Transverse colon (tissue), 4 donors: ENCODE data around the gene ME3. TPM values are rescaled to one million over a fixed set of nuclear protein-coding genes. Genes with fewer than 3 reads are reported as not detected.

Experiments used
- DNase-seq: peaks from one replicate; pipeline ENCODE4 v3.0.0-alpha.2; 2019
- H3K27ac ChIP-seq, 4 donors: fragments of 200-600 bp; sonication (generic); 2 replicates each; pipeline ENCODE4 v1.5.1; 2016 to 2018; ENCODE audit warnings: inconsistent platforms in 4 of 4
- H3K27me3 ChIP-seq: fragments of 200-600 bp; sonication (generic); 2 replicates; pipeline ENCODE4 v1.5.1; 2017; ENCODE audit warnings: inconsistent platforms
- H3K36me3 ChIP-seq, 4 donors: fragments of 200-600 bp; sonication (generic); 2 replicates each; pipeline ENCODE4 v1.5.1; 2017 to 2019; ENCODE audit warnings: inconsistent platforms in 4 of 4
- H3K4me1 ChIP-seq, 4 donors: fragments of 200-600 bp; sonication (generic); 2 replicates each; pipeline ENCODE4 v1.5.1; 2017 to 2020; ENCODE audit warnings: inconsistent platforms in 4 of 4
- H3K4me3 ChIP-seq, 4 donors: fragments of 200-600 bp; sonication (generic); 1 replicate in 1 of 4; 2 replicates in 3 of 4; pipeline versions ENCODE4 v1.5.1 to v1.6.1; 2017 to 2019; ENCODE audit warnings: inconsistent platforms in 4 of 4
- H3K9me3 ChIP-seq, 2 donors: fragments of 200-600 bp; sonication (generic); 2 replicates each; pipeline ENCODE4 v1.5.1; 2017 to 2019; ENCODE audit warnings: inconsistent platforms in 2 of 2
- CTCF ChIP-seq, 5 experiments: fragments of 200-600 bp in 3 of 5; fragments of 450-650 bp in 2 of 5; sonication (generic) in 3 of 5; IDR thresholded peaks; 1 replicate in 2 of 5; 2 replicates in 3 of 5; pipeline ENCODE4 v1.5.1; 2016 to 2017; ENCODE audit warnings: antibody characterized with exemption in 5 of 5, inconsistent platforms in 3 of 5, mild to moderate bottlenecking in 2 of 5, moderate library complexity in 1 of 5
- EP300 ChIP-seq: sonication (generic); formaldehyde crosslinking; IDR thresholded peaks from one replicate; pipeline ENCODE4 v1.6.1; 2017; ENCODE audit warnings: antibody characterized with exemption, low read depth
- POLR2A ChIP-seq: fragments of 450-650 bp; IDR thresholded peaks from one replicate; pipeline ENCODE4 v1.6.1; 2016; ENCODE audit warnings: antibody characterized with exemption, mild to moderate bottlenecking, moderate library complexity
- POLR2AphosphoS5 ChIP-seq, 3 donors: sonication (generic); formaldehyde crosslinking; IDR thresholded peaks; one replicate each; pipeline ENCODE4 v1.6.1; 2016; ENCODE audit warnings: antibody characterized with exemption in 3 of 3
- WGBS, 2 donors: methylation state at CpG; one replicate each; pipeline ENCODE4 v1.1.5; 2018; ENCODE audit warnings: low coverage in 1 of 2; 5-methylcytosine and 5-hydroxymethylcytosine counted together
- in situ Hi-C, 4 donors: fragments of 200-750 bp; cut with MboI; loops; one replicate each; pipeline versions ENCODE4 v1.15.0 to v1.15.1; 2017; ENCODE audit warnings: low sequenced_read_pairs in 3 of 4, low pct_ligation_motif_present in 1 of 4, low pct_unique_long_range_greater_than_20kb in 1 of 4
- intact Hi-C: fragments of 100-400 bp; cut with DNase I; formaldehyde crosslinking; loops from one replicate; pipeline ENCODE4 v1.15.1; 2023; ENCODE audit warnings: low total_unique reads
- total RNA-seq, 4 donors: library from RNA; depleted of rRNA; stranded (reverse); fragments of >200 nt; gene quantifications; one replicate each; pipeline ENCODE4 v1.1.0, GENCODE V29; 2016

ME3 gene
- total RNA-seq, 4 donors from 2014 or later = 91.8 to 258 (median 116) TPM

GRCh38 chr11:86606270-86606835 is 66.1 kb downstream of the ME3 start:
- Histone ChIP-seq H3K27ac (peak overlapping the region in 2 of 4 donors; percentile 48 to 56), H3K4me3 (no peak overlapping the region), H3K4me1 (peaks cover 7 to 20% (median 10%) of the 10 kb centered on the region in 4 donors), H3K27me3 (no peaks in the 10 kb centered on the region), H3K9me3 (no peaks in the 10 kb centered on the region), H3K36me3 (no peaks in the 10 kb centered on the region)
- TF ChIP-seq POLR2AphosphoS5 (IDR thresholded peaks at IDR 0.05) (no peak), CTCF (IDR thresholded peaks at IDR 0.05) (no peak), EP300 (no peak), POLR2A (no peak)
- in situ Hi-C loops = loop anchor here in 2 of 4 donors (25.0 kb wide), 2 partner anchors 144 to 206 kb away; partner anchors contain the start of gene PRSS23 (in 1 of the 2)
- no peak for DNase-seq
- WGBS, 2 donors = 70% methylated on average over 3 of the region's 3 CpGs; no CpG with 5 or more reads in 1 of the 2 donors
- intact Hi-C loops = loop anchor here (5.0 kb wide), 1 partner anchor 211 kb away; no protein-coding TSS in a partner anchor

GRCh38 chr11:86596861-86597586 is 75.4 kb downstream of the ME3 start:
- in situ Hi-C loops = no loop called here
- WGBS, 2 donors = 79% methylated on average over 5 of the region's 5 CpGs; no CpG with 5 or more reads in 1 of the 2 donors

GRCh38 chr11:86595955-86596354 is 76.5 kb downstream of the ME3 start:
- no peaks in the 10 kb centered on the region for H3K36me3 ChIP-seq
- no peaks in the 10 kb centered on the region for H3K27me3 ChIP-seq
- H3K9me3 ChIP-seq = no peaks in the 10 kb centered on the region
- peaks cover 7 to 20% (median 12%) of the 10 kb centered on the region in 4 donors for H3K4me1 ChIP-seq
- intact Hi-C loops (no loop called here), in situ Hi-C loops (no loop called here)
- H3K4me3 ChIP-seq = no peak overlapping the region
- peak overlapping the region in 1 of 4 donors; percentile 36 for H3K27ac ChIP-seq
- no peak for TF ChIP-seq POLR2AphosphoS5 (IDR thresholded peaks at IDR 0.05)
- no peak for TF ChIP-seq POLR2A
- no peak for TF ChIP-seq CTCF (IDR thresholded peaks at IDR 0.05)
- no peak for TF ChIP-seq EP300
- 93 to 100% methylated on average over 2 of the region's 2 CpGs for WGBS, 2 donors
- DNase-seq = no peak

More at GRCh38 chr11:86596861-86597586, 75.4 kb downstream of the ME3 start:
- intact Hi-C loops = no loop called here
- Histone ChIP-seq H3K27me3 (no peaks in the 10 kb centered on the region), H3K9me3 (no peaks in the 10 kb centered on the region), H3K4me1 (peaks cover 7 to 20% (median 12%) of the 10 kb centered on the region in 4 donors), H3K36me3 (no peaks in the 10 kb centered on the region), H3K27ac (no peak overlapping the region), H3K4me3 (no peak overlapping the region)
- DNase-seq = no peak
- no peak for TF ChIP-seq CTCF (IDR thresholded peaks at IDR 0.05)
- TF ChIP-seq EP300 = no peak
- no peak for TF ChIP-seq POLR2AphosphoS5 (IDR thresholded peaks at IDR 0.05)
- TF ChIP-seq POLR2A = no peak

- H3K9me3 ChIP-seq = no peaks in the 10 kb centered on the region
- peaks cover 7 to 20% (median 12%) of the 10 kb centered on the region in 4 donors for H3K4me1 ChIP-seq
- no peaks in the 10 kb centered on the region for H3K36me3 ChIP-seq
- no peak overlapping the region for H3K4me3 ChIP-seq
- no peak for DNase-seq
- no peak for TF ChIP-seq EP300
- no peak for TF ChIP-seq POLR2A
- no peak for TF ChIP-seq POLR2AphosphoS5 (IDR thresholded peaks at IDR 0.05)
- TF ChIP-seq CTCF (IDR thresholded peaks at IDR 0.05) = no peak
- WGBS, 2 donors = 78 to 83% methylated on average over 3 of the region's 3 CpGs
- in situ Hi-C loops = no loop called here
- intact Hi-C loops = no loop called here
- peak overlapping the region in 1 of 4 donors; percentile 36 for H3K27ac ChIP-seq
- no peaks in the 10 kb centered on the region for H3K27me3 ChIP-seq
Observed at GRCh38 chr11:86595451-86595850, 77.0 kb downstream of the ME3 start.
